ENCODE results near the gene GAB2. TPM values are rescaled to one million over a fixed set of nuclear protein-coding genes. Genes with fewer than 3 reads are reported as not detected.

The GAB2 gene
- total and polyA plus RNA-seq, 2 donors (not counting 1 experiment from before 2014, with no cell fraction given) = 5.8 to 85.9 TPM

DNA sequence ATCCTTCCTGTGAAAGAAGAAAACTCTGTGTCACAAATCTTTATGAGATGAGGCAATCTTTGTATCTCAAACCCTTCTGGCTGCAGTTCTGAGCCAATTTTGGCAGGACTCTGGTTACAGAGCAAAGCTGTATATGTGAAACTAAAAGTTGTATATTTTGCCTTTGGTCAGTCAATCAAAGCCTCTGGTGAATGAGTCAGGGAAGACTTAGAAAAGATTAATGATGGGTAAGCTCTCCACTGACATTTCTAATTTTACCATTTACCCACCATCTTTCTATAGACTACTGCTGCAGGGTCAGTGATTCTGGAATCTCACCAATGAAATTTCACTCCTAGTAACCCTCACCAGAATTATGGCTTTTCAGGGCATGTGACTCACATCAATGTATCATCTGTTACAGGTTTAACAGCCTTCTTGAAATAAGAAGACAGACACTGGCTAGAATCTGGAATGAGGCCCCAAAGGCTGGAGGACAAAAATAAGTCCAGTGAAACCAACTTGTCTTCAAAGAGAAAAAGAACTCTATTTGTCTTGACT is 185.6 kb downstream of the GAB2 start:
- Histone ChIP-seq H3K27ac (ENCODE audit: low read length in 2 of 2) (no peak overlapping the region), H3K4me2 (replicated peaks; ENCODE audit: low read depth, low read length, poor library complexity, severe bottlenecking) (no peak overlapping the region), H3K4me3 (ENCODE audit: control extremely low read depth in 1 of 5, extremely low read depth in 1 of 5, insufficient read depth in 1 of 5, low read depth in 2 of 5, low read length in 4 of 5) (no peak overlapping the region), H3K36me3 (replicated peaks in 1 of 2; ENCODE audit: control extremely low read depth in 1 of 2, control insufficient read depth in 1 of 2, extremely low read depth in 1 of 2, insufficient read depth in 2 of 2, low read length in 1 of 2) (no peaks in the 10 kb centered on the region), H3K9me3 (ENCODE audit: control extremely low read depth in 1 of 3, control insufficient read depth in 2 of 3, insufficient read depth in 1 of 3, low read length in 2 of 3) (peaks cover 0 to 1% (median 0%) of the 10 kb centered on the region in 3 donors), H3K79me2 (ENCODE audit: control insufficient read depth, insufficient read depth, low read length) (no peaks in the 10 kb centered on the region), H4K20me1 (ENCODE audit: control insufficient read depth, insufficient read depth, low read length, poor library complexity, severe bottlenecking) (no peaks in the 10 kb centered on the region), H3K9ac (ENCODE audit: low read length) (no peak overlapping the region), H3K4me1 (ENCODE audit: control insufficient read depth in 2 of 2, insufficient read depth in 2 of 2, low read length in 2 of 2) (peaks cover 18 to 19% of the 10 kb centered on the region in 2 donors), H3K27me3 (replicated peaks in 1 of 4; ENCODE audit: control extremely low read depth in 1 of 4, control insufficient read depth in 3 of 4, insufficient read depth in 4 of 4, low read length in 3 of 4) (no peaks in the 10 kb centered on the region), H2AFZ (ENCODE audit: insufficient read depth, low read depth, low read length, poor library complexity, severe bottlenecking) (no peak overlapping the region)
- no peak overlapping the region for H3K4me3 Mint-ChIP-seq
- intact Hi-C loops (cut with micrococcal nuclease) = no loop called here
- TF ChIP-seq EZH2 (IDR thresholded peaks at IDR 0.05; ENCODE audit: borderline replicate concordance, insufficient read depth, low read depth, low read length, poor library complexity, severe bottlenecking) = no peak
- TF ChIP-seq, protein P1, sequence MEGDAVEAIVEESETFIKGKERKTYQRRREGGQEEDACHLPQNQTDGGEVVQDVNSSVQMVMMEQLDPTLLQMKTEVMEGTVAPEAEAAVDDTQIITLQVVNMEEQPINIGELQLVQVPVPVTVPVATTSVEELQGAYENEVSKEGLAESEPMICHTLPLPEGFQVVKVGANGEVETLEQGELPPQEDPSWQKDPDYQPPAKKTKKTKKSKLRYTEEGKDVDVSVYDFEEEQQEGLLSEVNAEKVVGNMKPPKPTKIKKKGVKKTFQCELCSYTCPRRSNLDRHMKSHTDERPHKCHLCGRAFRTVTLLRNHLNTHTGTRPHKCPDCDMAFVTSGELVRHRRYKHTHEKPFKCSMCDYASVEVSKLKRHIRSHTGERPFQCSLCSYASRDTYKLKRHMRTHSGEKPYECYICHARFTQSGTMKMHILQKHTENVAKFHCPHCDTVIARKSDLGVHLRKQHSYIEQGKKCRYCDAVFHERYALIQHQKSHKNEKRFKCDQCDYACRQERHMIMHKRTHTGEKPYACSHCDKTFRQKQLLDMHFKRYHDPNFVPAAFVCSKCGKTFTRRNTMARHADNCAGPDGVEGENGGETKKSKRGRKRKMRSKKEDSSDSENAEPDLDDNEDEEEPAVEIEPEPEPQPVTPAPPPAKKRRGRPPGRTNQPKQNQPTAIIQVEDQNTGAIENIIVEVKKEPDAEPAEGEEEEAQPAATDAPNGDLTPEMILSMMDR (IDR thresholded peaks at IDR 0.05) = no peak
- H3K27me3 Mint-ChIP-seq = no peaks in the 10 kb centered on the region
- no peaks in the 10 kb centered on the region for H3K9me3 Mint-ChIP-seq (ENCODE audit: insufficient read depth)
- ATAC-seq (ENCODE audit: low read depth) (no peak), DNase-seq (no peak)
- peaks cover 24% of the 10 kb centered on the region for H3K4me1 Mint-ChIP-seq
- ChIA-PET POLR2A (no interaction called here), CTCF (interaction anchor here (1.5 to 3.2 kb wide), 2 partner anchors 8 to 332 kb away, joined by 3 to 11 read pairs; no protein-coding TSS in a partner anchor)
- no peak overlapping the region for H3K27ac Mint-ChIP-seq

DNA sequence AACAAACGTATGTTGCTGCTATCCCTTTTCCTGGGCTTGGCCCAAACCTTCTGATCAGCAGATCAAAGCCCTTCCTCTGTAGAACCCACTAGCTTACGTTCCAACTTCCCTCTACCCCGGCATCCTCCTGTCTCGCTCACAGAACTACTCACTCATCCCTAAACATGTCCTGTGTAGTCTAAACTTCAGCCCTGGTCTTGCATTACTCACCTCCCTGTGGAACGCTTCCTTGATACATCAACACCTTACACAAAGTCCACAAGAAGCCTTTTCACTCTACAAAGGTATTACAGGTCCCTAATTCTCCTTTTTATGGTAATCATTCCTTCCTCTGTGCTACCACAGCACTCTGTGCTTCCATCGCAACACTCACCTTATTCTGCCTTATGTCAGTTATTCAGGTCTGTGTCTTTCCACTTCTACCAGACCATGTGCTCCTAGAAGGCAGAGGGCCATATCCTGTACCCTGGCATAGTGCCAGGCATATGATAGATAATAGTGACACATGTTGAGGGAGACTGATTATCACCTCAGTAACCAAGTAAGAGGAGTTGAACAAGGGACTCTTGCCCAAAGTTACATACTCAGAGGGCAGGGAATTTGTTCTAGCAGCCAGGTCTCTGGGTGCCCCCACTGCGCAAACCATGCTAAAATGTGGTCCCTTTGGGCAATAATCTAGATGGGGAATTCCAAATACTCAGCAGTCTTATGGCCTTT is 187.3 kb downstream of the GAB2 start:
- Histone ChIP-seq H3K27me3 (replicated peaks in 1 of 4; ENCODE audit: control extremely low read depth in 1 of 4, control insufficient read depth in 3 of 4, insufficient read depth in 4 of 4, low read length in 3 of 4) (no peaks in the 10 kb centered on the region), H2AFZ (ENCODE audit: insufficient read depth, low read depth, low read length, poor library complexity, severe bottlenecking) (no peak overlapping the region), H3K36me3 (replicated peaks in 1 of 2; ENCODE audit: control extremely low read depth in 1 of 2, control insufficient read depth in 1 of 2, extremely low read depth in 1 of 2, insufficient read depth in 2 of 2, low read length in 1 of 2) (peaks cover 0 to 3% of the 10 kb centered on the region in 2 experiments), H3K4me3 (ENCODE audit: control extremely low read depth in 1 of 5, extremely low read depth in 1 of 5, insufficient read depth in 1 of 5, low read depth in 2 of 5, low read length in 4 of 5) (no peak overlapping the region), H3K4me1 (ENCODE audit: control insufficient read depth in 2 of 2, insufficient read depth in 2 of 2, low read length in 2 of 2) (peaks cover 20 to 23% of the 10 kb centered on the region in 2 donors), H3K9me3 (ENCODE audit: control extremely low read depth in 1 of 3, control insufficient read depth in 2 of 3, insufficient read depth in 1 of 3, low read length in 2 of 3) (no peaks in the 10 kb centered on the region), H3K79me2 (ENCODE audit: control insufficient read depth, insufficient read depth, low read length) (no peaks in the 10 kb centered on the region), H3K27ac (ENCODE audit: low read length in 2 of 2) (no peak overlapping the region), H4K20me1 (ENCODE audit: control insufficient read depth, insufficient read depth, low read length, poor library complexity, severe bottlenecking) (no peaks in the 10 kb centered on the region), H3K9ac (ENCODE audit: low read length) (no peak overlapping the region), H3K4me2 (replicated peaks; ENCODE audit: low read depth, low read length, poor library complexity, severe bottlenecking) (no peak overlapping the region)
- no peak overlapping the region for H3K4me3 Mint-ChIP-seq
- intact Hi-C loops (cut with micrococcal nuclease) = no loop called here
- H3K27ac Mint-ChIP-seq = no peak overlapping the region
- ATAC-seq (ENCODE audit: low read depth) = no peak
- ChIA-PET CTCF (interaction anchor here (5.8 kb wide), 1 partner anchor 334 kb away, joined by 180 read pairs; no protein-coding TSS in a partner anchor), POLR2A (no interaction called here)
- TF ChIP-seq, protein P1 (IDR thresholded peaks at IDR 0.05) = no peak
- TF ChIP-seq EZH2 (IDR thresholded peaks at IDR 0.05; ENCODE audit: borderline replicate concordance, insufficient read depth, low read depth, low read length, poor library complexity, severe bottlenecking) = no peak
- H3K4me1 Mint-ChIP-seq = peaks cover 34% of the 10 kb centered on the region
- H3K27me3 Mint-ChIP-seq = no peaks in the 10 kb centered on the region
- 71% methylated on average over 6 of the region's 7 CpGs for WGBS (ENCODE audit: insufficient coverage)
- DNase-seq = no peak
- no peaks in the 10 kb centered on the region for H3K9me3 Mint-ChIP-seq (ENCODE audit: insufficient read depth)
